Activated T-cell treated with anti-CD3 and anti-CD28 coated beads for 24 hours (primary cell): ENCODE data around the gene OMG.
"Not testable (repeated sequence)": the region's sequence is repeated elsewhere in the genome, so short reads cannot be mapped to it uniquely, and the experiment has no call there.

Source experiments
- DNase-seq: peaks from one replicate; pipeline ENCODE4 v3.0.0-alpha.2; 2020; ENCODE audit warnings: low read depth

Gene OMG

DNA sequence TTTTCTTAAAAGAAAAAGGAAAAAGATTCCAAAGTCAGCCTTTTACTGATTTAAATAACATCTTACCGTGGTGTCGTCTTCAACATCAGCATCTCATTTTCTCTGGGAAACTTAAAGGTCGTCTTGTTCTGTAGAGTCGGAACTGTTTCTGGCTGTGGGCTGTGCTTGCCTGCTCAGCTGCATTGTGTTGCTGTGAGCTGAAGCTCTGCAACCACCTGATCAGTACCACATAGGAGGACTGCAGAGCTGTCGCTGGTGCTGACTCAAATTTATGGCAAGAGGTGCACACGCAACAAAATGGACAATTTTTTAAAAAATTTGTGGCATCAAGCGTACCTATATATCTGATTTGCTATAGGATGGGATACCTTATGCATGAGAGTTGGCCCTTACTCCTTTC lies at the start of gene OMG:
Gene OMG, minus strand, starts transcription at position 150 of the 400 bp plus-strand sequence. CDS start 908 bp downstream, outside the sequence.
- DNase-seq: no peak

DNA sequence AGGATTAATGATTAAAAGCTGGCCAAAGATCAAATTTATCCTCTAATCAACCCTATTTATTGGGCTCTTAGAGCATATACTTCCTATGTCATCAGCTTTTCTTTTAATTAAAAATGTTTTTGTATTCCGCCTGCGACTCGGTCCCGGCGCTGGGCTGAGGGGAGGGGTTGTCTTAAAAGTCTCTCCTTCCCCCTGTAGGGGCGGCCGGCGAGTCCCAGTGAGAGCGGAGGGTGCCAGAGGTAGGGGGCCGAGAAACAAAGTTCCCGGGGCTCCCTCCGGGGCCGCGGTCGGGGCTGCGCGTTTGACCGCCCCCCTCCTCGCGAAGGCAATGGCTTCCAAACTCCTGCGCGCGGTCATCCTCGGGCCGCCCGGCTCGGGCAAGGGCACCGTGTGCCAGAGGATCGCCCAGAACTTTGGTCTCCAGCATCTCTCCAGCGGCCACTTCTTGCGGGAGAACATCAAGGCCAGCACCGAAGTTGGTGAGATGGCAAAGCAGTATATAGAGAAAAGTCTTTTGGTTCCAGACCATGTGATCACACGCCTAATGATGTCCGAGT lies 48.2 kb upstream of the OMG start:
- not testable (repeated sequence) for DNase-seq

DNA sequence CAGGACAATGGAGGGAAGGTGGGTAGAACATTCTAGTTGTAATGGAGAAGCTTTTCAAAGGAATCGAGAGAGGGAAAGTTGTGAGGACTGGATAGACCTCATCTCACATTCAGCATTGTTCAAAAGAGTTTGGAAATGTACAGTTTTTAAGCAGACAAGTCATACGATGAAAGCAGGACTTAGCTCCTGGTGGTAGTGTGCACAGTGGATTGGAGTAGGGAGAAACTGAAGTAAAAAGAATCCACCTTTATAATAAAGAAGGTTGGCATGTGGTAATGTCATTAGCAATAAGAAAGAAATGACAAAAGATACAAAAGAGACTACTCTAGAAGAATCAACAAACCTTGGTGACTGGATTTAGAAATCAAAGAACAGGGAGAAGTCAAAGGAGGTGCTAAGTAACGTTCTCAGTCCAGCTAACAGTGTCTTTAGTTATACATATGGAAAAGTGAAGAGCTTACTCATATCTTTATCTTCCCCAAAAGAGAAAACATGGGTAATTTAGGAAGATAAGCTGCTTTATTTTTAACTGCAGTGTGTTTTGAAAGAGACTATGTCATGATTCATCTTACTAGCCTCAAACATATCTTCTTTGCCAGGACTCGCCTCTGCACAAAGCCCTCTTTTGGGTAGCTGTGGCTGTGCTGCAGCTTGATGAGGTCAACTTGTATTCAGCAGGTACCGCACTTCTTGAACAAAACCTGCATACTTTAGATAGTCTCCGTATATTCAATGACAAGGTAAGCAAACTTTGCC lies 43.0 kb upstream of the OMG start:
- DNase-seq: no peak

GRCh38 chr17:31329221-31329620 lies 32.2 kb upstream of the OMG start:
- no peak for DNase-seq

DNA sequence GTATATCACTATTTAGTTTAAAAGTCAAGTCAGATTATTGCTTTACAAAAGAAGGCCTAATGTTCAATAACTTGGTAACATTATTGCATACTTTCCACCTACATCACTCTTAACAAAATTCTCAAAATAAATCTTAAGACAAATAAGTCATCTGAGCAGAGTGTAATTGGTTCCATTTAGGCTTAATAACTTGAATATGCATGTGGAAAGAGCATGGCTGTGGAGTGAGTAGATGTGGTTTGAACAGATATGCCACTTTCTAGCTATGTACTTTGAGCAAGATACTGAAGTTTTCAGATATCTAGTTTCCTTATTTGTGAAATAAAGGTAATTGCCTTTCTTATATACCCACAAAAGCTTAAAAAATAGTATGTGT lies 31.1 kb upstream of the OMG start:
- no peak for DNase-seq

GRCh38 chr17:31327534-31328159 lies 30.6 kb upstream of the OMG start:
- DNase-seq: no peak

GRCh38 chr17:31323551-31323950 lies 26.5 kb upstream of the OMG start:
- DNase-seq: no peak

DNA sequence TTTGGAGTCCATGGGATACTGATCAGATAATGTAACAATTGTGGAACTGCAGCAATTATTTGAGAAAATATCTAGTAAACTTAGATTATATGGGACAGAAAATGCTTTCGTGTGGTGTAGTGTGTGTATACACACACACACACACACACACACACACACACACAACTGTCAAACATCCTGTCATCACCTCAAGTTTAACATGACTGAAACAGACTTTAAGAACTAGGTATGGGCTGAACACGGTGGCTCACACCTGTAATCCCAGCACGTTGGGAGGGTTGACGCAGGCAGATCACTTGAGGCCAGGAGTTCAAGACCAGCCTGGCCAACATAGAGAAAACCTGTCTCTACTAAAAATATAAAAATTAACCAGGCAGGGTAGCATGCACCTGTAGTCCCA lies 24.9 kb upstream of the OMG start:
- DNase-seq: no peak

DNA sequence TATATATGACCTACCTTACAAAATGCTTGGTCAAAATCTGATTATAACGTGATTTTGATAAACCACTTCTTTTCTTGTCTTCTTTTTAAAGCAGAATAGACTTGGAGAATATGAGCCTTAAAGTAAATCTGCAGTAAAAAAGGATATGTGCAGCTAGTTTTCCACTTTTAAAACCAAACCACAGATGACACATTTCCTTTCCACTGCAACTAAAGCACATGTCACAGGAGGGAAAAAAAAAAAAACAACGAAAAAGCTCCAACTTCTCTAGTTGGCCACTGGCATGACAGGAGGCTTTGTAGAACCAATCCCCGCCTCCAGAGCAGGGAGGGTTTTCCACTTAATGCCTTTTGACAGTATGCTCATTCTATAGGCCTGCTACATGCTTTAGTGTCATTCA lies 24.4 kb upstream of the OMG start, which contains the start of gene EVI2A:
Gene EVI2A, minus strand, starts transcription at position 142 of the 400 bp plus-strand sequence. CDS start 2,609 bp downstream, outside the sequence.
- DNase-seq: peak; percentile 70

DNA sequence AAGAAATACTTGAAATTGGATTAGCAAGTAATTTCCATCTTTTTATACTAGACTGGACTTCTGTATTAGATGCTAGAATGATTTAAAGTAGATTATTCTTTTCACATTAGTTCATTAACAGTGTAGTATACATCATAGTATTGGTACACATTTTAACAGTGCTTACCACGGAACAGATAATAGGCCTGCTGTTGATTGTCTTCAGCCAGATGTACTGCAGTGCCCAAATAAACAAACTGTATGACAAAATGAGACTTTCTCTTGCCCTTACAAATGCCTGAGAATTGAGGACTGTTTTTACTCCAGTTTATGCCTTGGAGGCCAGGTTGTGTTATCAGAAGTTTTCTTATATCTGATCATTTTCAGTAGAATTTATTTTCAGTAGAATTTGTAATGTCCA lies 23.8 kb upstream of the OMG start:
- DNase-seq: no peak

GRCh38 chr17:31320241-31320640 lies 23.2 kb upstream of the OMG start:
- no peak for DNase-seq

GRCh38 chr17:31318851-31319661 lies 22.0 kb upstream of the OMG start:
- DNase-seq: no peak

DNA sequence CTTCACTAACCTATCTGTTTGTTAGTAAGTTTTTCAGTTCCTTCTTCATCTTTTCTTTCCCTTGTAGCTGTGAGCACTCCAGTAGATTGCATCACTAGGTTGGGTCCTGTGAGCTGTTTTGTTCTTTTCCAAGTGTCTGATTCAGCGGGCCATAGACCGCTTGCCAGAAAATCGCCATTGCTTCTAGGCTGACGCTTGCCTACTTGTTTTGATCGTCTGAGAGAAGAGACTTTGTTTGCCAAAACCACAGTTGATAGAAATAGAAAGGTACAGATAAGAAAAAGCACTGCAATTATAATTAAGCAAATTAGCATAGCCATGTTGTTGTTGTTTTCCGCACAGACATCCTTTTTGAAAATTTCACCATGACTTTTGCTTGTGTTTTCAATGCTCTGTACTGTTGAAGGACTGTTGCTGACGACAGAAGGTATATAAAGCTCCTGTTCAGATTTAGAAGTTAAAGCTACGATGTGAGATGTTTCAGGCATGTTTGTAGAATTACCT lies 21.3 kb upstream of the OMG start:
- DNase-seq: peak; percentile 46

DNA sequence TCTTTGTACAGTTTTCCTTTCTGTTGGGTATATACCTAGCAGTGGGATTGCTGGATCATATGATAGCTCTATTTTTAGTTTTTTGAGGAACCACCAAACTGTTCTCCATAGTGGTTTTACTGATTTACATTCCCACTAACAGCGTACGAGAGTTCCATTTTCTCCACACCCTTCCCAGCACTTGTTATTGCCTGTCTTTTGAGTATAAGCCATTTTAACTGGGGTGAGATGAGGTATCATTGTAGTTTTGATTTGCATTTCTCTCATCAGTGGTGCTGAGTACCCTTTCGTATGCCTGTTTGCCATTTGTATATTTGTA lies 17.7 kb upstream of the OMG start:
- no peak for DNase-seq

DNA sequence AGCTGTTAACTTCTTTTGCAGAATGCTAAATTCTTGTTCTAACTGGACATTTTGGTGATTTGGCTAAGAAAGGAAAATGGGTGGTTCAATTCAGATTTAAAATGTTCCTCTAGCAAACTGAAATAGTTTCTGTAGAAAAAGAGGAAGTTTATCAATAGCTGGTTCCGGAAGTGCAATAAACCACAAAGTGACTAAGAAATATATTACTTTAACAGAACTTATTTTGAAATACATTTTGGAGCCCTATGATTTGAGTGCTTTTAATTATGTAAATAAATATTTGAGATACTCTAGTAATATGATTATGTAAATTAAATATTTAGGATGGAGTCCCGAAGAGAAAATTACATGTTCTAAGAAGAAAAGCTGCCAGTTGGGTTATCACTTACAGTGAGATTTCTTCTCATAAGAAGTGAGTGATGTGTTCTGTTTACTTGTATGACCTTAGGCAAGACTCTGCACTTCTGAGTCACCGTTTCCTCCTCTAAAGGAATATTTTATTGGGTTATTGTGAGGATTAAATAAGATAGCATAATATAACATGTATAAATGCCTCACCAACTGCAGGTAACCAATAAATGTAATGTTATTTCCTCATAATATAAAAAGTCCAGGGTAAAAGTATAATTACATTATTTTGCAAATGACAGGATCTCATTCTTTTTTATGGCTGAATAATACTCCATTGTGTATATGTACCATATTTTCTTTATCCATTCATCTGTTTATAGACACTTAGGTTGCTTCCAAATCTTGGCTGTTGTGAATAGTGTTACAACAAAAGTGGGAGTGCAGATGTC lies 17.1 kb upstream of the OMG start, which contains the start of gene EVI2B:
Gene EVI2B, minus strand, starts transcription at position 73 of the 800 bp plus-strand sequence. CDS start 8,445 bp downstream, outside the sequence.
- no peak for DNase-seq

- not testable (repeated sequence) for DNase-seq
These were observed 15.2 kb upstream of the OMG start for GRCh38 chr17:31312223-31312622.

DNA sequence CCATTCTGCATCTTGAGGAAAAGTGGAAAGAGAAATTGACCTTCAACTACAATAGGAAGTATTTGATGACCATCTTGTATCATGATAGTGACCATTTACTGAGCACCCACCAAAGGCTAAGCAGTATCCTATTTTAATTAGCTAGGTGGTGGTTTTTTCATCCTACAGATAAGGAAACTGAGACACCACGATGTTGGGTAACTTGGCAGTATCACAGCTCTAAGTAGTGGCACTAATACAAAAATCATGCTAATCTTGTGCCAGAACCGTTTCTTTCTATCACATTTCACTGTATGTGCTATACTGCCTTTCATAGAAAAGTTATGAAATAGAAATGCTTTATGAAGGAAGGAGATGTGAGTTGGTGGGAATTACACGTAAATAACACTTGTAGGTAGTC lies 14.5 kb upstream of the OMG start:
- no peak for DNase-seq

DNA sequence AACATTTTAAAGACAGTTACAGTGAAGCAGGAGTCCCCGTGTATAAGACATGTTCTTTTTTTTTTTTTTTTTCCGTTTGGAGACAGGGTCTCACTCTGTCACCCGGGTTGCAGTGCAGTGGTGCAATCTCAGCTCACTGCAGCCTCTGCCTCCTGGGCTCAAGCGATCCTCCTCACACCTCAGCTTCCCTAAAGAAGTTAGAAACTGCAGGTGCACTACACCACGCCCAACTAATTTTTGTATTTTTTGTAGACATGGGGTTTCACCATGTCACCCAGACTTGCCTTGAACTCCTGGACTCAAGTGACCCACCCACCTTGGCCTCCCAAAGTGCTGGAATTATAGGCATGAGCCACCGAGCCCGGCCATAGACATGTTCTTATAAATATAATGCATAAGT lies 13.8 kb upstream of the OMG start:
- DNase-seq: no peak

GRCh38 chr17:31310260-31310659 lies 13.2 kb upstream of the OMG start:
- DNase-seq: no peak

- no peak for DNase-seq
These were observed 12.5 kb upstream of the OMG start for GRCh38 chr17:31309556-31309955.
